MG63 (cell line): Measurements from ENCODE around the gene LIN54. TPM values are rescaled to one million over a fixed set of nuclear protein-coding genes. Genes with fewer than 3 reads are reported as not detected.
"Not testable (repeated sequence)": the region's sequence is repeated elsewhere in the genome, so short reads cannot be mapped to it uniquely, and the experiment has no call there.

Experiments
- DNase-seq: peaks from one replicate; pipeline ENCODE4 v3.0.0-alpha.2; 2020
- H3K27me3 ChIP-seq: fragments of 250-450 bp; sonication (Bioruptor Pico); 2 replicates; pipeline ENCODE4 v1.5.1; 2020; ENCODE audit warnings: mild to moderate bottlenecking, moderate library complexity
- H3K36me3 ChIP-seq: fragments of 250-450 bp; sonication (Bioruptor Pico); 2 replicates; pipeline ENCODE4 v1.5.1; 2020; ENCODE audit warnings: mild to moderate bottlenecking, moderate library complexity
- H3K4me3 ChIP-seq: fragments of 250-450 bp; sonication (Bioruptor Pico); 2 replicates; pipeline ENCODE4 v1.5.1; 2020; ENCODE audit warnings: mild to moderate bottlenecking, moderate library complexity
- H3K9me3 ChIP-seq: fragments of 250-450 bp; sonication (Bioruptor Pico); 2 replicates; pipeline ENCODE4 v1.5.1; 2020; ENCODE audit warnings: mild to moderate bottlenecking, moderate library complexity
- total RNA-seq: library from RNA; depleted of rRNA; stranded (reverse); fragments of >200 nt; shearing (Covaris generic); gene quantifications from 2 replicates; pipeline ENCODE4 v1.2.3, GENCODE V29; 2014; ENCODE audit warnings: low replicate concordance

LIN54 gene
- total RNA-seq, 1 experiment from 2014 or later: 7.8 TPM

GRCh38 chr4:82983444-82983843 is 27.2 kb downstream of the LIN54 start:
- no peak for DNase-seq
- H3K36me3 ChIP-seq: peaks cover 6% of the 10 kb centered on the region
- H3K27me3 ChIP-seq: no peaks in the 10 kb centered on the region
- no peaks in the 10 kb centered on the region for H3K9me3 ChIP-seq
- H3K4me3 ChIP-seq: no peak overlapping the region

- Histone ChIP-seq H3K9me3 (no peaks in the 10 kb centered on the region), H3K36me3 (peaks cover 6% of the 10 kb centered on the region), H3K4me3 (no peak overlapping the region), H3K27me3 (no peaks in the 10 kb centered on the region)
- no peak for DNase-seq
Measured at GRCh38 chr4:82981138-82981537, 29.5 kb downstream of the LIN54 start.

GRCh38 chr4:82975792-82976191 is 34.8 kb downstream of the LIN54 start:
- no peak overlapping the region for H3K4me3 ChIP-seq
- no peaks in the 10 kb centered on the region for H3K9me3 ChIP-seq
- no peak for DNase-seq
- H3K27me3 ChIP-seq: no peaks in the 10 kb centered on the region
- H3K36me3 ChIP-seq: peaks cover 3% of the 10 kb centered on the region; the same call in 1 of the 2 replicates

GRCh38 chr4:82969414-82969813 is 41.2 kb downstream of the LIN54 start:
- Histone ChIP-seq H3K36me3 (peaks cover 9% of the 10 kb centered on the region), H3K9me3 (no peaks in the 10 kb centered on the region), H3K27me3 (no peaks in the 10 kb centered on the region), H3K4me3 (no peak overlapping the region)
- DNase-seq: no peak

GRCh38 chr4:82968972-82969371 is 41.7 kb downstream of the LIN54 start:
- Histone ChIP-seq H3K9me3 (no peaks in the 10 kb centered on the region), H3K4me3 (no peak overlapping the region), H3K36me3 (peaks cover 9% of the 10 kb centered on the region), H3K27me3 (no peaks in the 10 kb centered on the region)
- no peak for DNase-seq

GRCh38 chr4:82965763-82966162 is 44.9 kb downstream of the LIN54 start:
- H3K9me3 ChIP-seq: no peaks in the 10 kb centered on the region
- H3K4me3 ChIP-seq: no peak overlapping the region
- peaks cover 9% of the 10 kb centered on the region for H3K36me3 ChIP-seq
- H3K27me3 ChIP-seq: no peaks in the 10 kb centered on the region
- DNase-seq: no peak

- H3K4me3 ChIP-seq: no peak overlapping the region
- H3K27me3 ChIP-seq: no peaks in the 10 kb centered on the region
- DNase-seq: no peak
- H3K36me3 ChIP-seq: no peaks in the 10 kb centered on the region
- H3K9me3 ChIP-seq: no peaks in the 10 kb centered on the region
Measured at GRCh38 chr4:82957045-82957444, 53.6 kb downstream of the LIN54 start.

- DNase-seq: no peak
- no peaks in the 10 kb centered on the region for H3K27me3 ChIP-seq
- H3K36me3 ChIP-seq: no peaks in the 10 kb centered on the region
- H3K9me3 ChIP-seq: no peaks in the 10 kb centered on the region
- no peak overlapping the region for H3K4me3 ChIP-seq
Measured at GRCh38 chr4:82954212-82954611, 56.4 kb downstream of the LIN54 start.

- Histone ChIP-seq H3K4me3 (no peak overlapping the region), H3K9me3 (no peaks in the 10 kb centered on the region), H3K27me3 (no peaks in the 10 kb centered on the region), H3K36me3 (no peaks in the 10 kb centered on the region)
- no peak for DNase-seq
Measured at GRCh38 chr4:82951196-82951595, 59.4 kb downstream of the LIN54 start.

GRCh38 chr4:82948647-82949204 is 61.9 kb downstream of the LIN54 start:
- H3K36me3 ChIP-seq: no peaks in the 10 kb centered on the region
- H3K27me3 ChIP-seq: no peaks in the 10 kb centered on the region
- H3K4me3 ChIP-seq: no peak overlapping the region
- H3K9me3 ChIP-seq: no peaks in the 10 kb centered on the region
- DNase-seq: no peak

GRCh38 chr4:82947498-82947897 is 63.1 kb downstream of the LIN54 start:
- no peaks in the 10 kb centered on the region for H3K36me3 ChIP-seq
- no peak overlapping the region for H3K4me3 ChIP-seq
- no peaks in the 10 kb centered on the region for H3K27me3 ChIP-seq
- no peak for DNase-seq
- H3K9me3 ChIP-seq: no peaks in the 10 kb centered on the region

GRCh38 chr4:82939414-82939813 is 71.2 kb downstream of the LIN54 start:
- no peak for DNase-seq
- no peaks in the 10 kb centered on the region for H3K27me3 ChIP-seq
- H3K9me3 ChIP-seq: no peaks in the 10 kb centered on the region
- H3K4me3 ChIP-seq: no peak overlapping the region
- H3K36me3 ChIP-seq: peaks cover 17% of the 10 kb centered on the region

- Histone ChIP-seq H3K4me3 (no peak overlapping the region), H3K27me3 (no peaks in the 10 kb centered on the region), H3K9me3 (no peaks in the 10 kb centered on the region), H3K36me3 (peaks cover 19% of the 10 kb centered on the region)
- DNase-seq: no peak
Measured at GRCh38 chr4:82934441-82934840, 76.2 kb downstream of the LIN54 start.

GRCh38 chr4:82930848-82931755 is 79.5 kb downstream of the LIN54 start:
- Histone ChIP-seq H3K4me3 (no peak overlapping the region), H3K36me3 (peaks cover 7% of the 10 kb centered on the region), H3K9me3 (no peaks in the 10 kb centered on the region), H3K27me3 (no peaks in the 10 kb centered on the region)
- DNase-seq: no peak

- H3K9me3 ChIP-seq: no peaks in the 10 kb centered on the region
- no peak overlapping the region for H3K4me3 ChIP-seq
- no peaks in the 10 kb centered on the region; the same call in 1 of the 2 replicates for H3K36me3 ChIP-seq
- no peak for DNase-seq
- no peaks in the 10 kb centered on the region for H3K27me3 ChIP-seq
Measured at GRCh38 chr4:82921795-82922194, 88.8 kb downstream of the LIN54 start.

- Histone ChIP-seq H3K9me3 (no peaks in the 10 kb centered on the region), H3K36me3 (no peaks in the 10 kb centered on the region; the same call in 1 of the 2 replicates), H3K27me3 (no peaks in the 10 kb centered on the region), H3K4me3 (no peak overlapping the region)
- no peak for DNase-seq
Measured at GRCh38 chr4:82919386-82919785, 91.2 kb downstream of the LIN54 start.

- no peaks in the 10 kb centered on the region for H3K27me3 ChIP-seq
- no peak for DNase-seq
- H3K36me3 ChIP-seq: no peaks in the 10 kb centered on the region; the same call in 1 of the 2 replicates
- no peaks in the 10 kb centered on the region for H3K9me3 ChIP-seq
- no peak overlapping the region for H3K4me3 ChIP-seq
Measured at GRCh38 chr4:82918091-82918490, 92.5 kb downstream of the LIN54 start.

- H3K36me3 ChIP-seq, DNase-seq, H3K27me3 ChIP-seq, H3K4me3 ChIP-seq, H3K9me3 ChIP-seq: not testable (repeated sequence)
Measured at GRCh38 chr4:82913968-82914367, 96.7 kb downstream of the LIN54 start.
